Occipital lobe (tissue), 3 donors: ENCODE data around the gene PCNA. TPM values are rescaled to one million over a fixed set of nuclear protein-coding genes. Genes with fewer than 3 reads are reported as not detected.

ENCODE experiments used
- DNase-seq: peaks from one replicate; lab custom pipeline; 2025; lab: John Stamatoyannopoulos, UW
- small RNA-seq: library from RNA; depleted of rRNA; stranded (forward); fragments of <200 nt; gene quantifications from one replicate; pipeline ENCODE3, GENCODE V24; 2014
- total RNA-seq: library from RNA; depleted of rRNA; stranded (reverse); fragments of >200 nt; gene quantifications from one replicate; pipeline ENCODE4 v1.2.3, GENCODE V29; 2014

PCNA gene
- total RNA-seq, 1 donor from 2014 or later: 40.9 TPM

GRCh38 chr20:5067877-5068645 lies 51.7 kb downstream of the PCNA start:
- DNase-seq: no peak

- peak; percentile 25 for DNase-seq
Observed at GRCh38 chr20:5065879-5066383, 53.8 kb downstream of the PCNA start.

GRCh38 chr20:5065166-5065878 lies 54.4 kb downstream of the PCNA start:
- no peak for DNase-seq

Small RNAs within 50 kb of the gene (small RNA-seq; reads per million reads assigned to genes)
- gene RF00019 (not detected), gene RF00568 (not detected), gene RNA5SP474 (not detected)

Other genes starting within 250 kb of the PCNA start
- 52.9 TPM for gene SLC23A2, start 118.4 kb downstream of the PCNA start, total RNA-seq
- gene TMEM230, start 6.9 kb downstream of the PCNA start, total RNA-seq: 50.1 TPM
- 67.2 TPM for gene CDS2, start 7.0 kb upstream of the PCNA start, total RNA-seq
- gene PROKR2, start 197.0 kb upstream of the PCNA start, total RNA-seq: 40.4 TPM